HCT116 (cell line): ENCODE results near the gene MPP1.

Experiments
- CEBPB ChIP-seq: IDR thresholded peaks from 2 replicates; pipeline ENCODE4 v1.6.1; 2012; ENCODE audit warnings: low read depth
- CTCF ChIP-seq, 3 experiments: fragments of 200-600 bp in 1 of 3; sonication (generic) in 1 of 3; IDR thresholded peaks in 2 of 3; conservative IDR thresholded peaks in 1 of 3; 2 replicates each; pipeline ENCODE4 v1.5.1; 2012 to 2017; ENCODE audit warnings: low read depth in 2 of 3, low read length in 2 of 3, antibody characterized with exemption in 1 of 3, borderline replicate concordance in 1 of 3, control low read depth in 1 of 3, mild to moderate bottlenecking in 1 of 3, mixed read lengths in 1 of 3, mixed run types in 1 of 3, moderate library complexity in 1 of 3; ENCODE audit not compliant: insufficient read depth in 1 of 3
- ELF1 ChIP-seq: IDR thresholded peaks from 2 replicates; pipeline ENCODE4 v1.6.1; 2012; ENCODE audit warnings: low read depth, borderline replicate concordance
- EZH2 ChIP-seq: fragments of 200-600 bp; sonication (generic); IDR thresholded peaks from 2 replicates; pipeline ENCODE4 v1.6.1; 2017; ENCODE audit warnings: antibody characterized with exemption, mixed run types
- EZH2phosphoT487 ChIP-seq: fragments of 200-600 bp; IDR thresholded peaks from 2 replicates; pipeline ENCODE4 v1.6.1; 2018; ENCODE audit warnings: antibody characterized with exemption, borderline replicate concordance
- JUND ChIP-seq: IDR thresholded peaks from 2 replicates; pipeline ENCODE4 v1.6.1; 2012
- MAX ChIP-seq: IDR thresholded peaks from 2 replicates; pipeline ENCODE4 v1.6.1; 2012
- POLR2A ChIP-seq: IDR thresholded peaks from 2 replicates; pipeline ENCODE4 v1.7.0; 2011; ENCODE audit warnings: borderline replicate concordance; ENCODE audit not compliant: insufficient read depth, insufficient read length; ENCODE audit errors: extremely low read depth
- RAD21 ChIP-seq: IDR thresholded peaks from 2 replicates; pipeline ENCODE4 v1.6.1; 2012; ENCODE audit warnings: low read depth, mild to moderate bottlenecking
- SP1 ChIP-seq: IDR thresholded peaks from 2 replicates; pipeline ENCODE4 v1.6.1; 2012; ENCODE audit warnings: low read depth
- SRF ChIP-seq: IDR thresholded peaks from 2 replicates; pipeline ENCODE4 v1.6.1; 2012; ENCODE audit warnings: low read depth
- ZFX ChIP-seq: fragments of 450-650 bp; IDR thresholded peaks from 2 replicates; pipeline ENCODE4 v1.6.1; 2017
- ZNF274 ChIP-seq: fragments of 200-500 bp; sonication (Bioruptor generic); IDR thresholded peaks from 2 replicates; pipeline ENCODE4 v1.6.1; 2014; ENCODE audit warnings: mild to moderate bottlenecking, low read depth, low read length, inconsistent platforms

GRCh38 chrX:154809939-154810665 lies 4.8 kb upstream of the MPP1 start:
- TF ChIP-seq EZH2phosphoT487 (no peak), CTCF (IDR thresholded peaks at IDR 0.05 in 2 of 3, conservative IDR thresholded peaks at IDR 0.05 in 1 of 3; ENCODE audit: borderline replicate concordance in 1 of 3, insufficient read depth in 1 of 3, low read depth in 2 of 3, low read length in 2 of 3) (no peak), ZFX (no peak), JUND (no peak), POLR2A (no peak), RAD21 (no peak), EZH2 (no peak), MAX (no peak), SP1 (no peak), CEBPB (no peak), SRF (no peak), ZNF274 (no peak), ELF1 (no peak)
